H1 (cell line): ENCODE measurements around the gene ZDHHC8. TPM values are rescaled to one million over a fixed set of nuclear protein-coding genes. Genes with fewer than 3 reads are reported as not detected.

ENCODE experiments used
- CTCF ChIA-PET: fragments of 300-600 bp; sonication (Branson Sonifier 250); formaldehyde crosslinking; loops from one replicate; lab custom pipeline; 2021; ENCODE audit not compliant: partially characterized antibody; lab: Charles Lee
- POLR2A ChIA-PET: fragments of 300-600 bp; sonication (Branson Sonifier 250); formaldehyde crosslinking; loops from one replicate; lab custom pipeline; 2021; ENCODE audit warnings: inconsistent platforms; ENCODE audit not compliant: partially characterized antibody; lab: Charles Lee
- DNase-seq, 2 experiments: peaks; one replicate each; pipeline versions ENCODE4 v3.0.0 to v3.0.0-alpha.2; 2010 to 2022; ENCODE audit warnings: low spot score in 2 of 2, low read depth in 1 of 2, mixed read lengths in 1 of 2
- FAIRE-seq: peaks from 2 replicates; lab custom pipeline; 2011; peaks lifted over from hg19 to GRCh38; lab: Jason Lieb, UNC
- H2AFZ ChIP-seq: 2 replicates; pipeline ENCODE4 v1.8.1; 2012; ENCODE audit warnings: low read length, inconsistent platforms
- H2AK5ac ChIP-seq: 2 replicates; pipeline ENCODE4 v1.6.1; 2013; ENCODE audit warnings: low read depth, low read length
- H2BK120ac ChIP-seq: replicated peaks from 2 replicates; pipeline ENCODE3; 2013; ENCODE audit warnings: low read depth, low read length, inconsistent platforms
- H2BK12ac ChIP-seq: 2 replicates; pipeline ENCODE4 v1.6.1; 2013; ENCODE audit warnings: low read depth, low read length
- H2BK15ac ChIP-seq: 2 replicates; pipeline ENCODE4 v1.6.1; 2013; ENCODE audit warnings: low read length
- H2BK20ac ChIP-seq: 2 replicates; pipeline ENCODE4 v1.6.1; 2013; ENCODE audit warnings: low read length
- H2BK5ac ChIP-seq: 2 replicates; pipeline ENCODE4 v1.6.1; 2013; ENCODE audit warnings: low read depth, low read length
- H3K14ac ChIP-seq: 2 replicates; pipeline ENCODE4 v1.6.1; 2013; ENCODE audit warnings: inconsistent platforms; ENCODE audit not compliant: insufficient read length
- H3K18ac ChIP-seq: 2 replicates; pipeline ENCODE4 v1.6.1; 2013; ENCODE audit warnings: low read length; ENCODE audit errors: extremely low read depth
- H3K23ac ChIP-seq: 2 replicates; pipeline ENCODE4 v1.6.1; 2013; ENCODE audit warnings: inconsistent platforms; ENCODE audit not compliant: insufficient read length
- H3K23me2 ChIP-seq: 2 replicates; pipeline ENCODE4 v1.6.1; 2013; ENCODE audit warnings: low read depth, low read length
- H3K27ac ChIP-seq: 2 replicates; pipeline ENCODE4 v1.6.1; 2011; ENCODE audit warnings: low read depth, low read length, inconsistent platforms
- H3K27me3 ChIP-seq, 4 experiments: replicated peaks in 1 of 4; 1 replicate in 1 of 4; 2 replicates in 3 of 4; pipeline versions ENCODE4 v1.6.1 to v1.8.1; 2011 to 2013; ENCODE audit warnings: low read length in 3 of 4, mild to moderate bottlenecking in 3 of 4, inconsistent platforms in 2 of 4, mixed read lengths in 2 of 4, moderate library complexity in 1 of 4; ENCODE audit not compliant: control insufficient read depth in 3 of 4, insufficient read depth in 3 of 4; ENCODE audit errors: extremely low read depth in 1 of 4
- H3K36me3 ChIP-seq, 4 experiments: 2 replicates each; pipeline versions ENCODE4 v1.6.1 to v1.8.1; 2011 to 2013; ENCODE audit warnings: mild to moderate bottlenecking in 4 of 4, low read length in 3 of 4, moderate library complexity in 2 of 4, control low read depth in 1 of 4, inconsistent platforms in 1 of 4; ENCODE audit not compliant: insufficient read depth in 4 of 4, control insufficient read depth in 2 of 4
- H3K4ac ChIP-seq: replicated peaks from 2 replicates; pipeline ENCODE3; 2013; ENCODE audit warnings: low read length, low read depth, mixed read lengths, inconsistent platforms; ENCODE audit not compliant: insufficient read length
- H3K4me1 ChIP-seq, 4 experiments: replicated peaks in 1 of 4; 1 replicate in 1 of 4; 2 replicates in 3 of 4; pipeline versions ENCODE4 v1.6.1 to v1.8.1; 2011 to 2013; ENCODE audit warnings: low read length in 3 of 4, inconsistent platforms in 2 of 4, mixed read lengths in 1 of 4; ENCODE audit not compliant: insufficient read depth in 4 of 4, control insufficient read depth in 3 of 4
- H3K4me2 ChIP-seq, 2 experiments: 2 replicates each; pipeline versions ENCODE4 v1.6.1 to v1.8.1; 2011 to 2013; ENCODE audit warnings: low read depth in 2 of 2, low read length in 2 of 2, control low read depth in 1 of 2, inconsistent platforms in 1 of 2, mild to moderate bottlenecking in 1 of 2; ENCODE audit not compliant: insufficient read depth in 1 of 2
- H3K4me3 ChIP-seq, 4 experiments: fragments of 200-600, 300-600 bp in 1 of 4; sonication (generic), shearing (Covaris generic), sonication (Bioruptor Twin) in 1 of 4; 2 replicates each; pipeline versions ENCODE4 v1.5.1 to v1.8.1; 2011 to 2016; ENCODE audit warnings: low read length in 4 of 4, low read depth in 3 of 4, control low read depth in 2 of 4, inconsistent platforms in 2 of 4, mild to moderate bottlenecking in 2 of 4, mixed read lengths in 1 of 4, moderate library complexity in 1 of 4; ENCODE audit not compliant: insufficient read depth in 2 of 4; ENCODE audit errors: extremely low read depth in 1 of 4
- H3K56ac ChIP-seq: replicated peaks from 2 replicates; pipeline ENCODE3; 2013; ENCODE audit warnings: low read depth, mild to moderate bottlenecking, mixed read lengths, low read length, inconsistent platforms; ENCODE audit not compliant: insufficient read length
- H3K79me1 ChIP-seq: 2 replicates; pipeline ENCODE4 v1.6.1; 2013; ENCODE audit warnings: low read depth, low read length, control low read depth
- H3K79me2 ChIP-seq, 2 experiments: 2 replicates each; pipeline versions ENCODE4 v1.6.1 to v1.8.1; 2012 to 2013; ENCODE audit warnings: low read length in 2 of 2, mild to moderate bottlenecking in 2 of 2, inconsistent platforms in 1 of 2; ENCODE audit not compliant: insufficient read depth in 2 of 2, control insufficient read depth in 1 of 2
- H3K9ac ChIP-seq, 4 experiments: replicated peaks in 1 of 4; 1 replicate in 1 of 4; 2 replicates in 3 of 4; pipeline versions ENCODE4 v1.6.1 to v1.8.1; 2011 to 2013; ENCODE audit warnings: low read depth in 3 of 4, low read length in 3 of 4, control low read depth in 2 of 4, mild to moderate bottlenecking in 2 of 4, moderate library complexity in 2 of 4, inconsistent platforms in 1 of 4; ENCODE audit errors: extremely low read depth in 1 of 4
- H3K9me3 ChIP-seq, 2 experiments: 2 replicates each; pipeline versions ENCODE4 v1.6.1 to v1.8.1; 2012 to 2013; ENCODE audit warnings: mild to moderate bottlenecking in 2 of 2, moderate library complexity in 2 of 2, control low read depth in 1 of 2, inconsistent platforms in 1 of 2, low read depth in 1 of 2, low read length in 1 of 2, mixed read lengths in 1 of 2; ENCODE audit not compliant: insufficient read depth in 2 of 2
- H4K20me1 ChIP-seq, 2 experiments: replicated peaks in 1 of 2; 2 replicates each; pipeline versions ENCODE3 to v1.8.1; 2011 to 2013; ENCODE audit warnings: inconsistent platforms in 2 of 2, low read length in 2 of 2, mild to moderate bottlenecking in 1 of 2; ENCODE audit not compliant: insufficient read depth in 2 of 2, control insufficient read depth in 1 of 2
- H4K5ac ChIP-seq: 2 replicates; pipeline ENCODE4 v1.6.1; 2013; ENCODE audit warnings: low read length, low read depth, mixed read lengths, inconsistent platforms; ENCODE audit not compliant: insufficient read length
- H4K8ac ChIP-seq: 2 replicates; pipeline ENCODE4 v1.8.0; 2013; ENCODE audit warnings: mild to moderate bottlenecking, moderate library complexity, low read length, inconsistent platforms; ENCODE audit not compliant: insufficient read depth; ENCODE audit errors: extremely low read depth
- H4K91ac ChIP-seq: replicated peaks from 2 replicates; pipeline ENCODE3; 2013; ENCODE audit warnings: low read length, mixed read lengths, inconsistent platforms; ENCODE audit not compliant: insufficient read length
- EZH2 ChIP-seq: fragments of 200-600 bp; sonication (generic); IDR thresholded peaks from 2 replicates; pipeline ENCODE4 v1.7.1; 2012; ENCODE audit warnings: low read depth, mild to moderate bottlenecking, moderate library complexity, low read length, inconsistent platforms; ENCODE audit not compliant: severe bottlenecking
- HDAC2 ChIP-seq, 2 experiments: fragments of 300-600 bp in 1 of 2; sonication (generic) in 1 of 2; IDR thresholded peaks; 2 replicates each; pipeline ENCODE4 v1.6.1; 2011 to 2012; ENCODE audit warnings: low read depth in 2 of 2, low read length in 2 of 2, mild to moderate bottlenecking in 2 of 2, moderate library complexity in 2 of 2, borderline replicate concordance in 1 of 2, inconsistent platforms in 1 of 2
- KDM4A ChIP-seq: IDR thresholded peaks from one replicate; pipeline ENCODE4 v1.7.1; 2012; ENCODE audit warnings: low read depth, mild to moderate bottlenecking, moderate library complexity, low read length, inconsistent platforms; ENCODE audit not compliant: severe bottlenecking
- SP2 ChIP-seq: IDR thresholded peaks from 2 replicates; pipeline ENCODE4 v1.6.1; 2012; ENCODE audit warnings: mild to moderate bottlenecking, low read length, inconsistent platforms
- SUZ12 ChIP-seq: fragments of 200-600 bp; sonication (generic); IDR thresholded peaks from 2 replicates; pipeline ENCODE4 v1.6.1; 2012; ENCODE audit warnings: mild to moderate bottlenecking, inconsistent platforms, low read length, moderate library complexity, mixed read lengths
- TBP ChIP-seq: IDR thresholded peaks from 2 replicates; pipeline ENCODE4 v1.6.1; 2011; ENCODE audit warnings: low read depth, low read length, improper control_type of control experiment
- WGBS, 2 experiments: shearing (Covaris generic) in 1 of 2; methylation state at CpG; one replicate each; pipeline versions ENCODE4 v1.1.6 to v1.1.7; 2013 to 2015; ENCODE audit warnings: low lambda C conversion rate in 2 of 2, mixed read lengths in 2 of 2, inconsistent platforms in 1 of 2, low coverage in 1 of 2, missing lambda C conversion rate in 1 of 2; ENCODE audit not compliant: insufficient replicate concordance in 2 of 2, insufficient coverage in 1 of 2, insufficient read length in 1 of 2; ENCODE audit errors: extremely low coverage in 1 of 2, missing lambda C conversion rate in 1 of 2; 5-methylcytosine and 5-hydroxymethylcytosine counted together
- polyA plus RNA-seq, 7 experiments: library from polyadenylated mRNA; depleted of rRNA in 3 of 7; stranded (reverse) in 5 of 7; unstranded in 2 of 7; fragments of >200 nt in 5 of 7; fragments of 200-250 nt in 2 of 7; gene quantifications; 1 replicate in 5 of 7; 2 replicates in 1 of 7; 4 replicates in 1 of 7; pipeline versions ENCODE4 v1.2.1 to v1.2.3, GENCODE V29; 2011 to 2013; ENCODE audit warnings: missing spikeins in 2 of 7, mixed read lengths in 2 of 7
- total RNA-seq: library from RNA; stranded (reverse); fragmentation: NEBNext Ultra II Directional; extraction: Animal tissue kit (Norgen Biotek cat#: 25700); gene quantifications from 2 replicates; pipeline ENCODE4 v1.2.1, GENCODE V29; 2021

Gene ZDHHC8
- total and polyA plus RNA-seq, 2 of the 8 experiments (the other 6 are each of a cell fraction or from before 2014, with no cell fraction given) = 18.6 to 65.6 TPM

GRCh38 chr22:20147237-20147988 is 15.8 kb downstream of the ZDHHC8 start:
- Histone ChIP-seq H2BK120ac (no peak overlapping the region), H3K36me3 (peaks cover 0 to 6% (median 0%) of the 10 kb centered on the region in 4 experiments; a peak in 1 of 8 replicates), H3K23ac (no peak overlapping the region), H3K9ac (no peak overlapping the region), H4K5ac (no peak overlapping the region), H2BK20ac (no peak overlapping the region), H3K4me1 (no peaks in the 10 kb centered on the region), H3K79me1 (no peaks in the 10 kb centered on the region)
- POLR2A ChIA-PET = interaction anchor here (1.2 kb wide), 1 partner anchor 27 kb away, joined by 3 read pairs; no protein-coding TSS in a partner anchor
- TF ChIP-seq TBP (no peak), SUZ12 (no peak), HDAC2 (IDR thresholded peaks at IDR 0.05; ENCODE audit: borderline replicate concordance in 1 of 2, low read depth in 2 of 2, low read length in 2 of 2) (no peak), SP2 (no peak), KDM4A (no peak), EZH2 (no peak)
- TF ChIP-seq, all 59 proteins: peak for 0
- no peak overlapping the region for H3K4me2 ChIP-seq
- no peaks in the 10 kb centered on the region for H4K20me1 ChIP-seq
- FAIRE-seq = no peak
- H2AFZ ChIP-seq = no peak overlapping the region
- CTCF ChIA-PET = interaction anchor here (0.7 to 2.1 kb wide), 4 partner anchors 10 to 139 kb away, joined by 3 to 5 read pairs (median 3); no protein-coding TSS in a partner anchor
- no peak overlapping the region for H3K56ac ChIP-seq
- H3K79me2 ChIP-seq = no peaks in the 10 kb centered on the region
- H4K91ac ChIP-seq = no peak overlapping the region
- H2BK12ac ChIP-seq = no peak overlapping the region
- no peak overlapping the region for H4K8ac ChIP-seq
- no peak overlapping the region for H3K27ac ChIP-seq
- no peak overlapping the region for H3K14ac ChIP-seq
- H3K4me3 ChIP-seq = no peak overlapping the region
- H3K27me3 ChIP-seq = no peaks in the 10 kb centered on the region
- no peaks in the 10 kb centered on the region for H3K9me3 ChIP-seq
- H3K18ac ChIP-seq = no peak overlapping the region
- H2BK15ac ChIP-seq = no peak overlapping the region
- 91% methylated on average over 13 of the region's 14 CpGs; no CpG with 5 or more reads in 1 of the 2 experiments for WGBS, 2 experiments
- H2AK5ac ChIP-seq = no peak overlapping the region
- no peak overlapping the region for H3K4ac ChIP-seq
- no peak for DNase-seq
- no peak overlapping the region for H2BK5ac ChIP-seq
- H3K23me2 ChIP-seq = no peaks in the 10 kb centered on the region
